ENCODE data around the gene RRP12. TPM values are rescaled to one million over a fixed set of nuclear protein-coding genes. Genes with fewer than 3 reads are reported as not detected.

RRP12 gene
- total and polyA plus RNA-seq, 9 of the 15 experiments (the other 6 are each of a cell fraction or from before 2014, with no cell fraction given): 4.6 to 68.2 (median 21.8) TPM

DNA sequence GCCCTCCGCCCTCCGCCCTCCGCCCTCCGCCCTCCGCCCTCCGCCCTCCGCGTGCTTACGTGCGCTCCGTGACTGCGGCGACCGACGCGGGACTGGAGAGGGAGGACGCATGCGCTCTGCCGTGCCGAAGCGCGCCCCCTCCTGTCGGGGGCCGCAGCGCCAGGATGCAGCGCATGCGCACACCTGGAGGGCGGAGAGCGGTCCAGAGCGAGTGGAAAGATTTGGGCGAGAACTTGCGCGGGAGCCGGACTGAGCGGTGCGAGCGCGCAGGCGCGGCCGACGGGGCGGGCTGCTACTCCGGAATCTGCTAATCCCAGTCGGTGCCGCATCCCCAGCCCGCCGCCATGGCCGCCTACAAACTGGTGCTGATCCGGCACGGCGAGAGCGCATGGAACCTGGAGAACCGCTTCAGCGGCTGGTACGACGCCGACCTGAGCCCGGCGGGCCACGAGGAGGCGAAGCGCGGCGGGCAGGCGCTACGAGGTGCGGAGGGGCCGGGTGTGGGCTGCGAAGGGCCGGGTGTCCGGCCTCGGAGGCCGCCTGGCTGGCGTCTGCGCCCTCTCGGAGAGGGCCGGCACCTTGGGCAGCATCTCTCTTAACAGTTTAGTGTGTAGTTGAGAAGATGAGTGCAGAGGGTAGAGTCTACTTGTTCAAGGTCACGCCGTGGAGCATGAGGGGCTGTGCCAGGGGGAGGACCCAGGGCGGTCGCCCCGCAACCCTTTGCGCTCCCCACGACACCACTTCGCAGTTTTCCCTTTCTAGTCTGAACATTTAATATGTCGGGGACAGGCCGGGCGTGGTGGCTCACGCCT, 25.0 kb upstream of the RRP12 start, which contains the start of gene PGAM1 (continued):
- peak; percentile 67; the same call in 1 of the 2 replicates for TF ChIP-seq CTBP1 (IDR thresholded peaks at IDR 0.05; ENCODE audit: borderline replicate concordance)
- no peak for TF ChIP-seq HNRNPUL1 (IDR thresholded peaks at IDR 0.05; ENCODE audit: low read length)
- no peak for TF ChIP-seq DACH1 (IDR thresholded peaks at IDR 0.05; ENCODE audit: partially characterized antibody)
- TF ChIP-seq POLR2A (conservative IDR thresholded peaks at IDR 0.05): peak; percentile 85
- TF ChIP-seq, protein P1, sequence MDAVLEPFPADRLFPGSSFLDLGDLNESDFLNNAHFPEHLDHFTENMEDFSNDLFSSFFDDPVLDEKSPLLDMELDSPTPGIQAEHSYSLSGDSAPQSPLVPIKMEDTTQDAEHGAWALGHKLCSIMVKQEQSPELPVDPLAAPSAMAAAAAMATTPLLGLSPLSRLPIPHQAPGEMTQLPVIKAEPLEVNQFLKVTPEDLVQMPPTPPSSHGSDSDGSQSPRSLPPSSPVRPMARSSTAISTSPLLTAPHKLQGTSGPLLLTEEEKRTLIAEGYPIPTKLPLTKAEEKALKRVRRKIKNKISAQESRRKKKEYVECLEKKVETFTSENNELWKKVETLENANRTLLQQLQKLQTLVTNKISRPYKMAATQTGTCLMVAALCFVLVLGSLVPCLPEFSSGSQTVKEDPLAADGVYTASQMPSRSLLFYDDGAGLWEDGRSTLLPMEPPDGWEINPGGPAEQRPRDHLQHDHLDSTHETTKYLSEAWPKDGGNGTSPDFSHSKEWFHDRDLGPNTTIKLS (IDR thresholded peaks at IDR 0.05; ENCODE audit: borderline replicate concordance, low read depth): peak; percentile 47; the same call in 1 of the 2 replicates
- peak; percentile 56 for TF ChIP-seq RBBP5 (IDR thresholded peaks at IDR 0.05; ENCODE audit: borderline replicate concordance, insufficient read depth, low read length, poor library complexity, severe bottlenecking)
- TF ChIP-seq RAD21 (CRISPR knock-in tag; conservative IDR thresholded peaks at IDR 0.05 in 1 of 2, IDR thresholded peaks at IDR 0.05 in 1 of 2): 0 out of 4 replicates have a peak, but pooled peaks of 1 of the 2 experiments have one; percentile 5
- TF ChIP-seq ZFX (CRISPR knock-in tag; IDR thresholded peaks at IDR 0.05): peak; percentile 61
- TF ChIP-seq NFIC (IDR thresholded peaks at IDR 0.05): peak; percentile 40
- peak; percentile 89 for TF ChIP-seq RBFOX2 (IDR thresholded peaks at IDR 0.05; ENCODE audit: low read depth, low read length)
- TF ChIP-seq, protein P2, sequence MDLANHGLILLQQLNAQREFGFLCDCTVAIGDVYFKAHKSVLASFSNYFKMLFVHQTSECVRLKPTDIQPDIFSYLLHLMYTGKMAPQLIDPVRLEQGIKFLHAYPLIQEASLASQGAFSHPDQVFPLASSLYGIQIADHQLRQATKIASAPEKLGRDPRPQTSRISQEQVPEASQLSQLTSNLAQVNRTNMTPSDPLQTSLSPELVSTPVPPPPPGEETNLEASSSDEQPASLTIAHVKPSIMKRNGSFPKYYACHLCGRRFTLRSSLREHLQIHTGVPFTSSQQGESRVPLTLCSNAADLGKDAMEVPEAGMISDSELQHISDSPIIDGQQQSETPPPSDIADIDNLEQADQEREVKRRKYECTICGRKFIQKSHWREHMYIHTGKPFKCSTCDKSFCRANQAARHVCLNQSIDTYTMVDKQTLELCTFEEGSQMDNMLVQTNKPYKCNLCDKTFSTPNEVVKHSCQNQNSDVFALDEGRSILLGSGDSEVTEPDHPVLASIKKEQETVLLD (IDR thresholded peaks at IDR 0.05): peak; percentile 97
- TF ChIP-seq ZFP30 (CRISPR knock-in tag; IDR thresholded peaks at IDR 0.05; ENCODE audit: borderline replicate concordance): no peak
- no peak for TF ChIP-seq ZFP1 (CRISPR knock-in tag; IDR thresholded peaks at IDR 0.05)
- TF ChIP-seq ETS2 (tag; IDR thresholded peaks at IDR 0.05; ENCODE audit: borderline replicate concordance, poor library complexity, severe bottlenecking): no peak
- TF ChIP-seq SRSF7 (optimal IDR thresholded peaks at IDR 0.05; ENCODE audit: low read depth, low read length): no peak
- TF ChIP-seq, protein P3, sequence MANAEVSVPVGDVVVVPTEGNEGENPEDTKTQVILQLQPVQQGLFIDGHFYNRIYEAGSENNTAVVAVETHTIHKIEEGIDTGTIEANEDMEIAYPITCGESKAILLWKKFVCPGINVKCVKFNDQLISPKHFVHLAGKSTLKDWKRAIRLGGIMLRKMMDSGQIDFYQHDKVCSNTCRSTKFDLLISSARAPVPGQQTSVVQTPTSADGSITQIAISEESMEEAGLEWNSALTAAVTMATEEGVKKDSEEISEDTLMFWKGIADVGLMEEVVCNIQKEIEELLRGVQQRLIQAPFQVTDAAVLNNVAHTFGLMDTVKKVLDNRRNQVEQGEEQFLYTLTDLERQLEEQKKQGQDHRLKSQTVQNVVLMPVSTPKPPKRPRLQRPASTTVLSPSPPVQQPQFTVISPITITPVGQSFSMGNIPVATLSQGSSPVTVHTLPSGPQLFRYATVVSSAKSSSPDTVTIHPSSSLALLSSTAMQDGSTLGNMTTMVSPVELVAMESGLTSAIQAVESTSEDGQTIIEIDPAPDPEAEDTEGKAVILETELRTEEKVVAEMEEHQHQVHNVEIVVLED (CRISPR knock-in tag; IDR thresholded peaks at IDR 0.05): peak; percentile 89
- TF ChIP-seq SRF (CRISPR knock-in tag; IDR thresholded peaks at IDR 0.05): 0 out of 4 replicates have a peak, but pooled peaks of 1 of the 2 experiments have one; percentile 23
- TF ChIP-seq RB1 (IDR thresholded peaks at IDR 0.05; ENCODE audit: low read depth): peak; percentile 62; the same call in 1 of the 2 replicates
- peak; percentile 75 for TF ChIP-seq HNRNPLL (IDR thresholded peaks at IDR 0.05; ENCODE audit: low read depth, low read length, poor library complexity, severe bottlenecking)
- TF ChIP-seq ZNF134 (CRISPR knock-in tag; conservative IDR thresholded peaks at IDR 0.05): no peak
- TF ChIP-seq, protein P4, sequence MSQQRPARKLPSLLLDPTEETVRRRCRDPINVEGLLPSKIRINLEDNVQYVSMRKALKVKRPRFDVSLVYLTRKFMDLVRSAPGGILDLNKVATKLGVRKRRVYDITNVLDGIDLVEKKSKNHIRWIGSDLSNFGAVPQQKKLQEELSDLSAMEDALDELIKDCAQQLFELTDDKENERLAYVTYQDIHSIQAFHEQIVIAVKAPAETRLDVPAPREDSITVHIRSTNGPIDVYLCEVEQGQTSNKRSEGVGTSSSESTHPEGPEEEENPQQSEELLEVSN (IDR thresholded peaks at IDR 0.05; ENCODE audit: borderline replicate concordance in 1 of 2, extremely low read depth in 1 of 2, insufficient read depth in 1 of 2, insufficient read length in 1 of 2, low read depth in 1 of 2, low read length in 1 of 2, poor library complexity in 1 of 2, severe bottlenecking in 1 of 2): peak; percentile 38 to 76

Measured in K562 (cell line).